ENCODE data around the gene ARFGEF2.

DNA sequence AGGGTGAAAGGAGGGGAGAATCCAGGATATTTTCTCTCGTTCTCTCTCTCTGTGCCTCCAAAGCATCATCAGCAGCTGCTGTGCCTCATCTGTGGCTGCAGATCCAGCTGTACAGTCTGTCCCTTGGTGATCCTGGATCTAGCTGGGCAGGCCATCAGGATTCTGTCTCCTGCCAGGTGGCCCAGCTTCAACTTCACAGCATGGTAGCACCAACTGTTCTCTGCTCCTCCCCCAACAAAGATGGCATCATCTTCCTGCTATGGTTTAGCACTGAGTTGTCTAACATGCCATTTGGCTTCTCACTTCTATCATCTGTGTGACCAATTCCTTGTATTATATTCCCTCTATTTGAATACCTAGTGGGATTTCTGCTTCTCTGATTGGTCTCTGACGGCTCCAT is 28.6 kb upstream of the ARFGEF2 start:
- TF ChIP-seq FOXM1 (IDR thresholded peaks at IDR 0.05; ENCODE audit: borderline replicate concordance) (no peak), NFRKB (IDR thresholded peaks at IDR 0.05) (no peak), L3MBTL2 (conservative IDR thresholded peaks at IDR 0.05) (no peak), SP1 (IDR thresholded peaks at IDR 0.05) (no peak), HDGF (IDR thresholded peaks at IDR 0.05; ENCODE audit: borderline replicate concordance) (no peak), ELF4 (IDR thresholded peaks at IDR 0.05) (no peak), BHLHE40 (IDR thresholded peaks at IDR 0.05; ENCODE audit: borderline replicate concordance) (no peak), ARNT (IDR thresholded peaks at IDR 0.05) (no peak), SUZ12 (IDR thresholded peaks at IDR 0.05) (no peak), FOXK2 (IDR thresholded peaks at IDR 0.05) (no peak), ZNF384 (IDR thresholded peaks at IDR 0.05) (no peak), TARDBP (IDR thresholded peaks at IDR 0.05) (no peak)
- TF ChIP-seq, protein P1, sequence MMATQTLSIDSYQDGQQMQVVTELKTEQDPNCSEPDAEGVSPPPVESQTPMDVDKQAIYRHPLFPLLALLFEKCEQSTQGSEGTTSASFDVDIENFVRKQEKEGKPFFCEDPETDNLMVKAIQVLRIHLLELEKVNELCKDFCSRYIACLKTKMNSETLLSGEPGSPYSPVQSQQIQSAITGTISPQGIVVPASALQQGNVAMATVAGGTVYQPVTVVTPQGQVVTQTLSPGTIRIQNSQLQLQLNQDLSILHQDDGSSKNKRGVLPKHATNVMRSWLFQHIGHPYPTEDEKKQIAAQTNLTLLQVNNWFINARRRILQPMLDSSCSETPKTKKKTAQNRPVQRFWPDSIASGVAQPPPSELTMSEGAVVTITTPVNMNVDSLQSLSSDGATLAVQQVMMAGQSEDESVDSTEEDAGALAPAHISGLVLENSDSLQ (IDR thresholded peaks at IDR 0.05): no peak

Data from HEK293T (cell line).